Urothelium cell line (cell line): ENCODE data around the gene DOK5.

Experiments used
- DNase-seq: peaks from one replicate; pipeline ENCODE4 v3.0.0; 2011; ENCODE audit warnings: low spot score, mixed read lengths
- FAIRE-seq: peaks from 2 replicates; lab custom pipeline; 2011; peaks lifted over from hg19 to GRCh38; lab: Jason Lieb, UNC

DOK5 gene

GRCh38 chr20:54606380-54606779, 131.0 kb downstream of the DOK5 start:
- FAIRE-seq = no peak
- no peak for DNase-seq

GRCh38 chr20:54608039-54608745, 132.8 kb downstream of the DOK5 start:
- DNase-seq = no peak

GRCh38 chr20:54608943-54609342, 133.6 kb downstream of the DOK5 start:
- DNase-seq = no peak
- FAIRE-seq = no peak

More at GRCh38 chr20:54608039-54608745, 132.8 kb downstream of the DOK5 start:
- no peak for FAIRE-seq

GRCh38 chr20:54611708-54612412, 136.5 kb downstream of the DOK5 start:
- DNase-seq (no peak), FAIRE-seq (no peak)

GRCh38 chr20:54618412-54618811, 143.0 kb downstream of the DOK5 start:
- FAIRE-seq (no peak), DNase-seq (no peak)

DNA sequence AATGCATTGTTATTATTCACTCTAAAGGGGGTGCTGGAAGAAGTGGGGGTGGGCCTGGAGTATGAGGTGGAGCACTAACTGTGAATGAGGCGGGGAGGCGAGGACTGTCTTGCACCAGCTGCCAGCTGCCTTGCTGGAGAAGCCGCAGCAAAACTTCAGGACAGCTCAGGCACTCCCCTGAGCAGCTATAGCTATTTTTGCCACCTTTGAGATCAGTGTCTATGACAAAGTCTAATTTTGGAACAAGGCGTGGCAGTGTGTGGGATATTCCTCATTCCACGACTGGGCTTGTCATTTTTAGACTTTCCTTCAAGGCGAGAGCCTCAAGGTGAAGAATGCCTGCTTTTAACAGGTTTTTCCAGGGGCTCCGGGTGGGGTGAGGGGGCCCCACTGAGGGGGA, 143.8 kb downstream of the DOK5 start:
- FAIRE-seq (no peak), DNase-seq (peak; percentile 78)

- DNase-seq (no peak), FAIRE-seq (no peak)
These were observed 144.3 kb downstream of the DOK5 start for GRCh38 chr20:54619682-54620081.

DNA sequence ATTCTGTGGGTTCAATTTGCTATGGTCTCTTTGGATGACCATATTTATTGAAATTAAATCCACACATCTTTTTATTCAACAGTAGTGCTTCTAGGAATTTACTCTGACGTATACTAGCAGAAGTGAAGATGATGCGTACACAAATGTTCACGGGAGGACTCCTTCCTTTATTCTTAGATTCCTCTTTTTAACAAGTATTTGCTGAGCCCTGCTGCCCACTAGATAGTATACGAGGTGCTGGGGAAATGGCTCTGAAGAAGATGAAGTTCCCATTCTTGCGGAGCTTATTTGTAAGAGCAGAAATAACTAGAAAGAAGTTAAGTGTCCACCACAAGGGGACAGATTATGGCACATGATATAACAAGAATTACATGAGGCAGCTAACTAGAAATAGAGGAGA, 145.2 kb downstream of the DOK5 start:
- DNase-seq (no peak), FAIRE-seq (no peak)

GRCh38 chr20:54622333-54623295, 147.2 kb downstream of the DOK5 start:
- peak; percentile 52 for DNase-seq
- no peak for FAIRE-seq

DNA sequence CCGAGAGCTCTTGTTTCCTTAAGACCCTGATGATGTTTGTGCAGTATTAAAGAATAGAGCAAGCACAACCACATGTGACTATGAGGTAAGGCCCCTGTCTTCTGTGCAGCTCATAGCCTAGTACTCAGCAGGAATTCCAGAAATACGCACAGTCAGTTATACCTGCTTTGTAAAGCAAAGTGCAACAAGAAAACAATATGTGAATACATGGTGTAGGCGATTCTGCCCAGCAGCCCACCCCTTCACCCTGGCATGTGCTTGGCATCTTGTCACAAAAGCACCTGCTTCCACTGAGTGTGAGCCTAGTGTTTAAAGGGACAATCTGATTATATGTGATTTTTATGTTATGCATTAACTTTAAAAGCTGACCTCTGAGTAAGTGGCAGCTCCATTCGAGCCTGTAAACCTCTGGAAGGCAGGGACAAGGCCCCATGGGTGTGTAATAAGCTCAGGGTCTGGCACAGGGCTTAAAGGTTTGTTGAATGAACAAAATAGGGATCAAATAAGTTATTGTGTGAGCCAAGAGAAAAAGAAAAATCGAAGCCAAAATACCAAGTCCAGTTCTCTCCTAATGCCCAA, 148.7 kb downstream of the DOK5 start:
- FAIRE-seq (peak; percentile 5), DNase-seq (no peak)

GRCh38 chr20:54624706-54625390, 149.5 kb downstream of the DOK5 start:
- FAIRE-seq (no peak), DNase-seq (peak; percentile 39)

DNA sequence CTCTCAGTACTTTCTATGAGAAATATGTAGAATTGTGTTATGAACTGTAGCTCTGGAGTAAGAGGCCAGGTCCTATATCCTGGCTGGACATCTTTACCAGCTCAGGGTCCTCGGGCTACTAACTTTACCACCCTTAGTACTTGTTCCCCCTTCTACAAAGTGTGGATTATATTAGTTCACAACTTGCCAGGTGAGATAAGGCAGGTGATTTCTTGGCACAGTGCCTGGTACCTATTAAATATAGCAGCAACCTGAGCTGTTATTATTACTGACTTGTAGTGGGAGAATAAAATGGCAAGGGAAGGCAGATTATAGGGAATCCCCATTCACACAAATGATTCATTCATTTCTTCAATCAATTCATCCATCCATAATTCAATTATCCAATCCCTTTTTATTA, 150.1 kb downstream of the DOK5 start:
- DNase-seq = no peak
- no peak for FAIRE-seq

DNA sequence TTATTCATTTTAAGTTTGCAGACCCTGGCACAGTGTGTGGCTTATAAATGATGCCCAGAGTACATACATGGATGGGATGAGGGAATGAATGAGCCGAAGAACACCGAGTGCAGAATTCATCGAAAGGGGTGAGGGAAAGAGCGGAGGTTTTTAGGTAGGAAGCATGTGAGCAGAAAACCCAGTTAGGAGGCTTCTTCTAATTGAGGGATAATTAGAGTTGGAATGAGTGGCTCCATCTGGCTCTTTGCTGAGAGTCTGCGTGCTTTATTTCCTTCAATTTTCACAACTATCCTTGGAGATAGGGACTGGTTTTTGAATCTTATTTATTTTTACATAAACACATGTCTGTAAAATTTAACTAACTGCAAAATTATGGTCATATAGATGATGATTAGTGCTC, 150.7 kb downstream of the DOK5 start:
- FAIRE-seq (no peak), DNase-seq (no peak)

DNA sequence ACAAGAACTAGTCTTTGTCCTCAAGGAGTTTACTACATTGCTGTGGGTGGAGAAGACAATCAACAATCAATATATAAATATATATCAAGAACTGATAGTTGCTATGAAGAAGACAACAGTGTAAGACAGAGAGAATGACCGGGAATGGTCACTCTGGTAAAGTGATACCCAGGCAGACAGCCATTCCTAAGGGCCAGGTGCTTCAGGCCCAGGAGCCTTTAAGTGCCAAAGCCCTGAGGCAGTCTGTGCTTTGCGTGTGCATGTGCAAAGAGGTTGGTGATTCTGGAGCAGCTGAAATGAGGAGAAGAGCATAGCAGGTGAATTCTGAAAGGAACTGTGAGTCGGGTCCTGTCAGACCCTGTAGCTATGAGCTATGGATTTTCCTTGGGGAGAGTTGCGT, 154.2 kb downstream of the DOK5 start:
- DNase-seq = no peak
- FAIRE-seq = no peak

GRCh38 chr20:54630582-54630981, 155.2 kb downstream of the DOK5 start:
- FAIRE-seq = no peak
- DNase-seq = no peak

DNA sequence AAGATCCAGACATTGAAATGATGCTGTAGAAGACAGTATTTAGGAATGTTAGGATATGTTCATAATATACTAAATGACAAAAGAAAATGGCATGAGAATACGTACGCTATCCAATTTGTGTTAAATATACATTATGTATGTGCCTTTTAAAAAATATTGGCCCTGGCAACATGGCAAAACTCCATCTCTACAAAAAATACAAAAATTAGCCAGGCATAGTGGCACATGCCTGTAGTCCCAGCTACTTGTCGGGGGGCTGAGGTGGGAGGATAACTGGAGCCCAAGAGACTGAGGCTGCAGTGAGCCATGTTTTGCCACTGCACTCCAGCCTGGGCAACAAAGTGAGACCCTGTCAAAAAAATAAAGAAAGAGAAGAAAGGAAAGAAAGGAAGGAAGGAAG, 155.7 kb downstream of the DOK5 start:
- FAIRE-seq (no peak), DNase-seq (no peak)

GRCh38 chr20:54633374-54634355, 158.3 kb downstream of the DOK5 start:
- DNase-seq (no peak), FAIRE-seq (no peak)

GRCh38 chr20:54636575-54636974, 161.2 kb downstream of the DOK5 start:
- FAIRE-seq = no peak
- no peak for DNase-seq

DNA sequence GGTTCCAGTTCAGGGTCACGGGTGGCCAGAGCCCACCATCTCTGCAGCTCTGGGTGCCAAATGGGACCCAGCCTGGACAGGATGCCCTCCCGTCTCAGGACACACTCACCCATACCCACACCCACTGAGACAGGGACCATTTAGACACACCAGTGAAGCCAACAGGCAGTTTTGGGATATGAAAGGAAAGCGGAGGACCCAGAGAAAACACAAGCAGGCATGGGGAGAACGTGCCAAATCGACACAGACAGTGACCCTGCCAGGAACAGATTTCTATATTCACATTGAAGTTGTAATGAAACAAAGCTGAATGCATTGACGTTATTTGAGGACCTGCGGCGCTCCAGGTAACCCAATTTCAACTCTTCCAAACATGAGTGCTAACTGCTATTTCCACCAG, 164.5 kb downstream of the DOK5 start:
- DNase-seq = no peak
- FAIRE-seq = no peak
